Thyroid gland (tissue), 4 donors: Measurements from ENCODE around the gene PHF21A. TPM values are rescaled to one million over a fixed set of nuclear protein-coding genes. Genes with fewer than 3 reads are reported as not detected.
A peak's percentile ranks its signal among the peaks of the same experiment; 100 is the strongest.

Experiments
- DNase-seq, 2 donors: peaks; one replicate each; pipeline ENCODE4 v3.0.0-alpha.2; 2019
- H3K27ac ChIP-seq, 3 donors: fragments of 200-600 bp; sonication (generic); 1 replicate in 2 of 3; 2 replicates in 1 of 3; pipeline ENCODE4 v1.5.1; 2016 to 2019; ENCODE audit warnings: mild to moderate bottlenecking in 1 of 3, moderate library complexity in 1 of 3
- H3K27me3 ChIP-seq: fragments of 200-600 bp; sonication (generic); one replicate; pipeline ENCODE4 v1.5.1; 2019
- H3K36me3 ChIP-seq, 2 donors: fragments of 200-600 bp; sonication (generic); one replicate each; pipeline ENCODE4 v1.5.1; 2016 to 2019
- H3K4me1 ChIP-seq, 2 donors: fragments of 200-600 bp; sonication (generic); one replicate each; pipeline ENCODE4 v1.5.1; 2017 to 2019
- H3K4me3 ChIP-seq, 3 donors: fragments of 200-600 bp; sonication (generic); replicated peaks in 1 of 3; 1 replicate in 2 of 3; 2 replicates in 1 of 3; pipeline ENCODE4 v1.5.1; 2016; ENCODE audit warnings: mild to moderate bottlenecking in 1 of 3
- H3K9me3 ChIP-seq: fragments of 200-600 bp; sonication (generic); one replicate; pipeline ENCODE4 v1.5.1; 2017
- POLR2A ChIP-seq, 2 donors: fragments of 450-650 bp; IDR thresholded peaks; one replicate each; pipeline ENCODE4 v1.6.1; 2017; ENCODE audit warnings: antibody characterized with exemption in 2 of 2, mild to moderate bottlenecking in 2 of 2, moderate library complexity in 1 of 2
- WGBS, 2 donors: methylation state at CpG; one replicate each; pipeline ENCODE4 v1.1.5; 2017; 5-methylcytosine and 5-hydroxymethylcytosine counted together
- intact Hi-C: fragments of 100-400 bp; cut with DNase I; formaldehyde crosslinking; loops from one replicate; pipeline ENCODE4 v1.15.1; 2023
- total RNA-seq, 4 donors: library from RNA; depleted of rRNA; stranded (reverse); fragments of >200 nt; gene quantifications; one replicate each; pipeline ENCODE4 v1.2.3, GENCODE V29; 2016
- TF ChIP-seq, protein P1 (sequence below), 6 experiments: fragments of 200-600 bp in 3 of 6; fragments of 450-650 bp in 3 of 6; sonication (generic) in 3 of 6; IDR thresholded peaks; one replicate each; pipeline ENCODE4 v1.5.1; 2016 to 2019; ENCODE audit warnings: antibody characterized with exemption in 6 of 6, mild to moderate bottlenecking in 2 of 6, inconsistent platforms in 1 of 6, moderate library complexity in 1 of 6

Gene PHF21A
- total RNA-seq, 4 donors from 2014 or later: 26.2 to 95.7 (median 64.0) TPM

DNA sequence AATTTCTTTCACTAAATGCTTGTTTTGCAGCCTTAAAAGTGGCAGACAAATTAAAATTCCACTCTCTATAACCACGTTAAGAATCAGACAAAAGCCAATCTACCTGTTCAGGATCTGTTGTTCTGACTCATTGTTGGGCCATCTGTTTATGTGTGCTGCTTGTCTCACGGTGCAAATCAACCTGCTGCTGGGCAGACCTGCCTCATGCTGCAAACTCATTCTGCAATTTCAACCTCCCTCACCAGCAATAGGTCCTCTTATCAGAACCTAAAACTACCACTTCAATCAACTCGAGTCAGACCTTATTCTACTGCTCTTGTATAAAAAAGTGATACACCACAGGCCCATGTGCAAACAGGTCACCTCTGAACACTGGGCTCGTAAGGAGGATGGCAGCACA lies 123.7 kb downstream of the PHF21A start:
- TF ChIP-seq, protein P1, sequence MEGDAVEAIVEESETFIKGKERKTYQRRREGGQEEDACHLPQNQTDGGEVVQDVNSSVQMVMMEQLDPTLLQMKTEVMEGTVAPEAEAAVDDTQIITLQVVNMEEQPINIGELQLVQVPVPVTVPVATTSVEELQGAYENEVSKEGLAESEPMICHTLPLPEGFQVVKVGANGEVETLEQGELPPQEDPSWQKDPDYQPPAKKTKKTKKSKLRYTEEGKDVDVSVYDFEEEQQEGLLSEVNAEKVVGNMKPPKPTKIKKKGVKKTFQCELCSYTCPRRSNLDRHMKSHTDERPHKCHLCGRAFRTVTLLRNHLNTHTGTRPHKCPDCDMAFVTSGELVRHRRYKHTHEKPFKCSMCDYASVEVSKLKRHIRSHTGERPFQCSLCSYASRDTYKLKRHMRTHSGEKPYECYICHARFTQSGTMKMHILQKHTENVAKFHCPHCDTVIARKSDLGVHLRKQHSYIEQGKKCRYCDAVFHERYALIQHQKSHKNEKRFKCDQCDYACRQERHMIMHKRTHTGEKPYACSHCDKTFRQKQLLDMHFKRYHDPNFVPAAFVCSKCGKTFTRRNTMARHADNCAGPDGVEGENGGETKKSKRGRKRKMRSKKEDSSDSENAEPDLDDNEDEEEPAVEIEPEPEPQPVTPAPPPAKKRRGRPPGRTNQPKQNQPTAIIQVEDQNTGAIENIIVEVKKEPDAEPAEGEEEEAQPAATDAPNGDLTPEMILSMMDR (IDR thresholded peaks at IDR 0.05): no peak
- no peak for TF ChIP-seq POLR2A (IDR thresholded peaks at IDR 0.05)
- no peak for DNase-seq
- no peaks in the 10 kb centered on the region for H3K36me3 ChIP-seq
- no peaks in the 10 kb centered on the region for H3K27me3 ChIP-seq
- H3K4me1 ChIP-seq: peaks cover 0 to 7% of the 10 kb centered on the region in 2 donors
- H3K9me3 ChIP-seq: no peaks in the 10 kb centered on the region
- no peak overlapping the region for H3K27ac ChIP-seq
- 57 to 64% methylated on average over 4 of the region's 4 CpGs for WGBS, 2 donors
- no peak overlapping the region for H3K4me3 ChIP-seq
- intact Hi-C loops: no loop called here

DNA sequence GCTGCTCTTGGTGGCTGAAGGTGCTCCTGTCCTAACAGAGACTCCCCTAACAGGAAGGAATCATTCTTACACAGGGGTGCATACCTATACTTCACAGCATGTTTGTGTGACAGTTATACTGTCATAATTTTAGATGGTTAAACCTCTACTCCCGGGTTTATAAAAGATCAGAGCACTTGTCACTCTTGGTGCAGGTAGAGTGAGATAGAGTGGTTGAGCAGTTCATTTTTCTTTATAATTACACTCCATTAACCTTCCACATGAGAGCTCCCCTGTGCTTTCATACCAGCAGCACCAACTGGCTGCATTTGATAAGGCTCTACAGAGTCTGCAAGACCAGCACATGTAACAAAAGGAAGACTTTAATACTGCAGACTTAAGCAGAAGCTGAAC lies 125.9 kb downstream of the PHF21A start:
- Histone ChIP-seq H3K4me3 (no peak overlapping the region), H3K27ac (no peak overlapping the region), H3K36me3 (no peaks in the 10 kb centered on the region), H3K27me3 (no peaks in the 10 kb centered on the region), H3K4me1 (peaks cover 0 to 7% of the 10 kb centered on the region in 2 donors), H3K9me3 (no peaks in the 10 kb centered on the region)
- DNase-seq: no peak
- WGBS, 2 donors: 57 to 64% methylated on average over 1 of the region's 1 CpG
- intact Hi-C loops: no loop called here
- no peak for TF ChIP-seq POLR2A (IDR thresholded peaks at IDR 0.05)

DNA sequence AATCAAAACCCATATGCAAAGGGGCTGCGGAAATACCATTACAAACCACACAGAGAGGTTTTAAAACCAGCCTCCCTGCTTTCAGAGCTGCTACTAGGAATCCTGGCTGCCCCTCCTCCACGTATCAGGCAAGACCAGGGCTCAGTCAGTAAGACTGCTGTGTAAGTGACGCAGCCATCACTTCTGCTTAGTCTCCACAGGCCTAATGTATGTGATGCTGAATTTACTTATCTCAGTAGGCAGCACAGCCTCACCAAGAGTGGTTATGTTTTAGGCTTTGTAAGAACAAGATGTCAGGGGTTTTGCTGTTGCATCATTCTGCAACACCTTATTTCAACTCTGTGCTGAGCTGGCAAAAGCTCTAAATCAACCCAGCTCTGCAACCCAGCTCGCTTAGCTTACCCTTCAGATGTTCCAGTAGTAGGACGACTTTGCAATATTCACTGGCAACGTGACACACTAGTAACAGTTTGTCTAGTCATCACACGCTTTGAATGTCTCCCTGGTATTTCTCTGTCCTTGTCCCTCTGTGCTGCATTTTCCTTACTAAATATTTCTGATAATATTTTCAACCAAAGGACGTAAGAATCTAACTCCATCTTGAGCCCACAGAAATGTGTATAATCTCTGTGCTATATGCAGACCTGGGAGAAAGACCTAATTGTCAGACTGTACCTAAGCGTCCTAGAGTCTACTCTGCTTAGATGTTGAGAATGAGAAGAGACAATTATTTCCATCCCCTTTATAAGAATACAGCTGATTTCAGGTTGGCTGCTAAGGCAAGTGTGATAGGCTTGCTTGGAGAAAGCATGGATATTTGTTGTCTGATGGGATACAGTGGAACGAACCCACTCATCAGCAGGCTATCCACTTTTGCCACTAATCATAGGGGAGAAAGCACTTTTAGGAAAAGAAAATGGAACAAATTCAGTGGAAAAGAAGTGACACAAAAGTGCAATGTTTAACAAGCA lies 126.6 kb downstream of the PHF21A start:
- Histone ChIP-seq H3K27ac (no peak overlapping the region), H3K4me3 (no peak overlapping the region), H3K9me3 (no peaks in the 10 kb centered on the region), H3K36me3 (no peaks in the 10 kb centered on the region), H3K27me3 (no peaks in the 10 kb centered on the region), H3K4me1 (peaks cover 0 to 7% of the 10 kb centered on the region in 2 donors)
- no peak for DNase-seq
- intact Hi-C loops: no loop called here
- TF ChIP-seq, protein P1 (IDR thresholded peaks at IDR 0.05): no peak
- TF ChIP-seq POLR2A (IDR thresholded peaks at IDR 0.05): no peak
- WGBS, 2 donors: 87 to 88% methylated on average over 10 of the region's 10 CpGs

DNA sequence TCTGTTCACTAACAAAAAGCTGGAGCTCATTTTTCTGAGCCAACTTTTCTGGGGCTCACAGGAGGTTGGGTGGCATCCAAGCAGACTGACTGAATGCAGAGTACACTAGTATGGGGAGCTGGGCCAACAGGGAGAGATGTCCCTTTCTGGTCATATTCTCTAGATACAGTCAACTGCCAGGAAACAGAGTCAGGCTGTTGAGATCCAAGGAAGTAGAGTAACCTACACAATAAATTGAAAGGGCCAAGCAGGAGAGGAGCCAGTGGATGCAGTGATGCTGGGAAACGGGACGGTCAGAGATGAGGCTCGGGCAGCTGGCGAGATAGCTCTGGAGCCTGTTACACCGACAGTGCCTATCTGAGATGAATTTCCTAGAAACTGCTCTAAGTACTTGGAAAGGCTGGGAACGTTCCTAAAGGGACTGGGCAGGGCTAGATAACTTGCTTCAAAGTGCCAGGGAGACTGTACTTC lies 127.7 kb downstream of the PHF21A start:
- no peaks in the 10 kb centered on the region for H3K27me3 ChIP-seq
- peak; percentile 16 to 34 for DNase-seq
- H3K36me3 ChIP-seq: no peaks in the 10 kb centered on the region
- TF ChIP-seq, protein P1 (IDR thresholded peaks at IDR 0.05): no peak
- TF ChIP-seq POLR2A (IDR thresholded peaks at IDR 0.05): no peak
- H3K4me3 ChIP-seq: no peak overlapping the region
- 73 to 79% methylated on average over 6 of the region's 6 CpGs for WGBS, 2 donors
- H3K4me1 ChIP-seq: peaks cover 0 to 7% of the 10 kb centered on the region in 2 donors
- intact Hi-C loops: no loop called here
- H3K9me3 ChIP-seq: no peaks in the 10 kb centered on the region
- H3K27ac ChIP-seq: no peak overlapping the region

DNA sequence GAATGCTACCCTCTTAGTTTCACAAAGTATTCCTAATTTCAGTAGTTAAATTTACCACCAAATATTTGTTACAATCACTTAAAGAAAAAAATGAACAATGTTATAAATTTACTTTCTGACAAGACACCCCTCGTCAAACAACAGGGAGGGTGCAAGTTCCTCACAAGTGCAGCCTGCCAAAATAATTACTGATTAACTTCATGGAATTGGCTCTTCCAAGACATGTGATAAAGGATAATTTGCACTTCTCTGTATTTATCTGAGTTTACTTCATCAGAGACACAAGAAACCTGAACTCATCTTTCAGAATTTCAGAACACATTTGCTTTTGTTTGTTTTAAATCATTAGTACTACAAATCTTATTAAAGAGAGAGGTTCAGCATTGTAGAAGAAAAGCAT lies 132.3 kb downstream of the PHF21A start:
- no peaks in the 10 kb centered on the region for H3K27me3 ChIP-seq
- intact Hi-C loops: no loop called here
- TF ChIP-seq POLR2A (IDR thresholded peaks at IDR 0.05): no peak
- TF ChIP-seq, protein P1 (IDR thresholded peaks at IDR 0.05): no peak
- H3K27ac ChIP-seq: no peak overlapping the region
- 89 to 96% methylated on average over 1 of the region's 1 CpG for WGBS, 2 donors
- H3K36me3 ChIP-seq: no peaks in the 10 kb centered on the region
- DNase-seq: no peak
- no peak overlapping the region for H3K4me3 ChIP-seq
- H3K4me1 ChIP-seq: peaks cover 0 to 7% of the 10 kb centered on the region in 2 donors
- H3K9me3 ChIP-seq: no peaks in the 10 kb centered on the region
